Measurements from ENCODE around the gene TRIB2.

The TRIB2 gene

GRCh38 chr2:12734914-12735654 lies 18.3 kb downstream of the TRIB2 start:
- H3K4me1 ChIP-seq (ENCODE audit: insufficient read depth, low read length) = no peaks in the 10 kb centered on the region
- no peak overlapping the region for H3K9ac ChIP-seq (ENCODE audit: low read depth, low read length)
- H3K4me3 ChIP-seq (ENCODE audit: low read length) = no peak overlapping the region
- H3K27me3 ChIP-seq (ENCODE audit: insufficient read depth, low read length) = no peaks in the 10 kb centered on the region
- no peak overlapping the region for H3K27ac ChIP-seq (ENCODE audit: low read length)
- H3K36me3 ChIP-seq (ENCODE audit: insufficient read depth, low read depth, low read length) = peaks cover 95% of the 10 kb centered on the region
- H3K9me3 ChIP-seq (ENCODE audit: insufficient read depth, low read depth, low read length) = no peaks in the 10 kb centered on the region

GRCh38 chr2:12737297-12737696 lies 20.6 kb downstream of the TRIB2 start:
- H3K27ac ChIP-seq (ENCODE audit: low read length) = no peak overlapping the region
- H3K4me3 ChIP-seq (ENCODE audit: low read length) = no peak overlapping the region
- H3K36me3 ChIP-seq (ENCODE audit: insufficient read depth, low read depth, low read length) = peaks cover 96% of the 10 kb centered on the region
- H3K9me3 ChIP-seq (ENCODE audit: insufficient read depth, low read depth, low read length) = no peaks in the 10 kb centered on the region
- H3K27me3 ChIP-seq (ENCODE audit: insufficient read depth, low read length) = no peaks in the 10 kb centered on the region
- no peak overlapping the region for H3K9ac ChIP-seq (ENCODE audit: low read depth, low read length)
- no peaks in the 10 kb centered on the region for H3K4me1 ChIP-seq (ENCODE audit: insufficient read depth, low read length)

GRCh38 chr2:12737738-12738485 lies 21.2 kb downstream of the TRIB2 start:
- H3K4me1 ChIP-seq (ENCODE audit: insufficient read depth, low read length) = no peaks in the 10 kb centered on the region
- no peak overlapping the region for H3K4me3 ChIP-seq (ENCODE audit: low read length)
- no peak overlapping the region for H3K27ac ChIP-seq (ENCODE audit: low read length)
- H3K9ac ChIP-seq (ENCODE audit: low read depth, low read length) = no peak overlapping the region
- no peaks in the 10 kb centered on the region for H3K27me3 ChIP-seq (ENCODE audit: insufficient read depth, low read length)
- H3K9me3 ChIP-seq (ENCODE audit: insufficient read depth, low read depth, low read length) = no peaks in the 10 kb centered on the region
- H3K36me3 ChIP-seq (ENCODE audit: insufficient read depth, low read depth, low read length) = peaks cover 100% of the 10 kb centered on the region

- Histone ChIP-seq H3K9me3 (ENCODE audit: insufficient read depth, low read depth, low read length) (no peaks in the 10 kb centered on the region), H3K27me3 (ENCODE audit: insufficient read depth, low read length) (no peaks in the 10 kb centered on the region), H3K9ac (ENCODE audit: low read depth, low read length) (no peak overlapping the region), H3K4me3 (ENCODE audit: low read length) (no peak overlapping the region), H3K4me1 (ENCODE audit: insufficient read depth, low read length) (no peaks in the 10 kb centered on the region), H3K36me3 (ENCODE audit: insufficient read depth, low read depth, low read length) (peaks cover 86% of the 10 kb centered on the region), H3K27ac (ENCODE audit: low read length) (no peak overlapping the region)
Observed at GRCh38 chr2:12739721-12740254, 23.1 kb downstream of the TRIB2 start.

- Histone ChIP-seq H3K4me3 (ENCODE audit: low read length) (no peak overlapping the region), H3K27ac (ENCODE audit: low read length) (no peak overlapping the region), H3K27me3 (ENCODE audit: insufficient read depth, low read length) (no peaks in the 10 kb centered on the region), H3K36me3 (ENCODE audit: insufficient read depth, low read depth, low read length) (peaks cover 70% of the 10 kb centered on the region), H3K9ac (ENCODE audit: low read depth, low read length) (no peak overlapping the region), H3K4me1 (ENCODE audit: insufficient read depth, low read length) (no peaks in the 10 kb centered on the region), H3K9me3 (ENCODE audit: insufficient read depth, low read depth, low read length) (no peaks in the 10 kb centered on the region)
Observed at GRCh38 chr2:12741380-12741779, 24.6 kb downstream of the TRIB2 start.

GRCh38 chr2:12742891-12743290 lies 26.2 kb downstream of the TRIB2 start:
- H3K4me1 ChIP-seq (ENCODE audit: insufficient read depth, low read length) = no peaks in the 10 kb centered on the region
- H3K27ac ChIP-seq (ENCODE audit: low read length) = no peak overlapping the region
- H3K27me3 ChIP-seq (ENCODE audit: insufficient read depth, low read length) = no peaks in the 10 kb centered on the region
- no peak overlapping the region for H3K9ac ChIP-seq (ENCODE audit: low read depth, low read length)
- peaks cover 55% of the 10 kb centered on the region for H3K36me3 ChIP-seq (ENCODE audit: insufficient read depth, low read depth, low read length)
- no peak overlapping the region for H3K4me3 ChIP-seq (ENCODE audit: low read length)
- H3K9me3 ChIP-seq (ENCODE audit: insufficient read depth, low read depth, low read length) = no peaks in the 10 kb centered on the region

- no peaks in the 10 kb centered on the region for H3K27me3 ChIP-seq (ENCODE audit: insufficient read depth, low read length)
- H3K4me1 ChIP-seq (ENCODE audit: insufficient read depth, low read length) = peaks cover 9% of the 10 kb centered on the region; the same call in 1 of the 2 replicates
- H3K9me3 ChIP-seq (ENCODE audit: insufficient read depth, low read depth, low read length) = no peaks in the 10 kb centered on the region
- H3K27ac ChIP-seq (ENCODE audit: low read length) = no peak overlapping the region
- no peaks in the 10 kb centered on the region for H3K36me3 ChIP-seq (ENCODE audit: insufficient read depth, low read depth, low read length)
- no peak overlapping the region for H3K9ac ChIP-seq (ENCODE audit: low read depth, low read length)
- no peak overlapping the region for H3K4me3 ChIP-seq (ENCODE audit: low read length)
Observed at GRCh38 chr2:12750166-12750905, 33.6 kb downstream of the TRIB2 start.

- Histone ChIP-seq H3K27me3 (ENCODE audit: insufficient read depth, low read length) (no peaks in the 10 kb centered on the region), H3K36me3 (ENCODE audit: insufficient read depth, low read depth, low read length) (no peaks in the 10 kb centered on the region), H3K9ac (ENCODE audit: low read depth, low read length) (no peak overlapping the region), H3K27ac (ENCODE audit: low read length) (no peak overlapping the region), H3K4me1 (ENCODE audit: insufficient read depth, low read length) (peaks cover 14% of the 10 kb centered on the region), H3K4me3 (ENCODE audit: low read length) (no peak overlapping the region), H3K9me3 (ENCODE audit: insufficient read depth, low read depth, low read length) (no peaks in the 10 kb centered on the region)
Observed at GRCh38 chr2:12754643-12755042, 37.9 kb downstream of the TRIB2 start.

GRCh38 chr2:12755384-12755783 lies 38.6 kb downstream of the TRIB2 start:
- no peak overlapping the region for H3K27ac ChIP-seq (ENCODE audit: low read length)

GRCh38 chr2:12759248-12759647 lies 42.5 kb downstream of the TRIB2 start:
- H3K9me3 ChIP-seq (ENCODE audit: insufficient read depth, low read depth, low read length) = no peaks in the 10 kb centered on the region
- H3K36me3 ChIP-seq (ENCODE audit: insufficient read depth, low read depth, low read length) = no peaks in the 10 kb centered on the region
- H3K27ac ChIP-seq (ENCODE audit: low read length) = no peak overlapping the region
- H3K27me3 ChIP-seq (ENCODE audit: insufficient read depth, low read length) = no peaks in the 10 kb centered on the region
- no peak overlapping the region for H3K4me3 ChIP-seq (ENCODE audit: low read length)
- H3K4me1 ChIP-seq (ENCODE audit: insufficient read depth, low read length) = peaks cover 13% of the 10 kb centered on the region
- H3K9ac ChIP-seq (ENCODE audit: low read depth, low read length) = no peak overlapping the region

More at GRCh38 chr2:12755384-12755783, 38.6 kb downstream of the TRIB2 start:
- no peaks in the 10 kb centered on the region for H3K27me3 ChIP-seq (ENCODE audit: insufficient read depth, low read length)
- H3K36me3 ChIP-seq (ENCODE audit: insufficient read depth, low read depth, low read length) = no peaks in the 10 kb centered on the region
- no peaks in the 10 kb centered on the region for H3K9me3 ChIP-seq (ENCODE audit: insufficient read depth, low read depth, low read length)
- H3K4me1 ChIP-seq (ENCODE audit: insufficient read depth, low read length) = peaks cover 14% of the 10 kb centered on the region
- no peak overlapping the region for H3K9ac ChIP-seq (ENCODE audit: low read depth, low read length)
- no peak overlapping the region for H3K4me3 ChIP-seq (ENCODE audit: low read length)

- Histone ChIP-seq H3K9me3 (ENCODE audit: insufficient read depth, low read depth, low read length) (no peaks in the 10 kb centered on the region), H3K36me3 (ENCODE audit: insufficient read depth, low read depth, low read length) (no peaks in the 10 kb centered on the region), H3K4me1 (ENCODE audit: insufficient read depth, low read length) (peaks cover 5% of the 10 kb centered on the region), H3K27me3 (ENCODE audit: insufficient read depth, low read length) (no peaks in the 10 kb centered on the region), H3K4me3 (ENCODE audit: low read length) (no peak overlapping the region), H3K27ac (ENCODE audit: low read length) (no peak overlapping the region), H3K9ac (ENCODE audit: low read depth, low read length) (no peak overlapping the region)
Observed at GRCh38 chr2:12761104-12761503, 44.4 kb downstream of the TRIB2 start.
